Lower lobe of right lung (tissue), 2 donors: ENCODE data around the gene MREG. TPM values are rescaled to one million over a fixed set of nuclear protein-coding genes. Genes with fewer than 3 reads are reported as not detected.

ENCODE experiments used
- ATAC-seq, 2 donors: fragments of 200-7000 bp; cut with Tn5 transposase; one replicate each; pipeline ENCODE4 v1.9.1; 2020 to 2022; ENCODE audit warnings: mild to moderate bottlenecking in 2 of 2, moderate library complexity in 2 of 2
- DNase-seq: peaks from one replicate; pipeline ENCODE4 v3.0.0-alpha.2; 2020
- H3K27ac ChIP-seq: fragments of 200-600 bp; one replicate; pipeline ENCODE4 v1.8.0; 2022
- H3K27me3 ChIP-seq: fragments of 200-600 bp; one replicate; pipeline ENCODE4 v1.8.0; 2022; ENCODE audit warnings: low read depth
- H3K36me3 ChIP-seq: fragments of 200-600 bp; one replicate; pipeline ENCODE4 v1.8.0; 2022; ENCODE audit warnings: mild to moderate bottlenecking
- H3K4me1 ChIP-seq: fragments of 200-600 bp; one replicate; pipeline ENCODE4 v1.8.0; 2022
- H3K4me3 ChIP-seq: fragments of 200-600 bp; one replicate; pipeline ENCODE4 v1.8.0; 2022; ENCODE audit warnings: mild to moderate bottlenecking
- H3K9me3 ChIP-seq: fragments of 200-600 bp; one replicate; pipeline ENCODE4 v1.8.0; 2022
- CTCF ChIP-seq: fragments of 200-600 bp; IDR thresholded peaks from one replicate; pipeline ENCODE4 v1.8.0; 2022; ENCODE audit warnings: antibody characterized with exemption, mild to moderate bottlenecking
- intact Hi-C: fragments of 100-400 bp; cut with DNase I; formaldehyde crosslinking; loops from one replicate; pipeline ENCODE4 v1.11.0; 2022
- total RNA-seq: library from RNA; stranded (reverse); fragmentation: NEBNext Ultra II Directional; extraction: Animal tissue kit (Norgen Biotek cat#: 25700); gene quantifications from one replicate; pipeline ENCODE4 v1.2.1, GENCODE V29; 2021
- donor health status: DM: no; HTN: yes; CAD: no; lungs with severe emphysema.

The MREG gene
- total RNA-seq, 1 donor from 2014 or later = 12.7 TPM

- H3K9me3 ChIP-seq = no peaks in the 10 kb centered on the region
- no peak overlapping the region for H3K27ac ChIP-seq
- H3K36me3 ChIP-seq = no peaks in the 10 kb centered on the region
- H3K27me3 ChIP-seq = no peaks in the 10 kb centered on the region
- no peaks in the 10 kb centered on the region for H3K4me1 ChIP-seq
- no peak overlapping the region for H3K4me3 ChIP-seq
- TF ChIP-seq CTCF = no peak
- ATAC-seq (no peak), DNase-seq (no peak)
- intact Hi-C loops = no loop called here
Measured at GRCh38 chr2:215952860-215953637, 60.3 kb downstream of the MREG start.

- H3K9me3 ChIP-seq = no peaks in the 10 kb centered on the region
- DNase-seq (no peak), ATAC-seq (no peak)
- intact Hi-C loops = no loop called here
- no peaks in the 10 kb centered on the region for H3K36me3 ChIP-seq
- no peak overlapping the region for H3K4me3 ChIP-seq
- no peak overlapping the region for H3K27ac ChIP-seq
- no peaks in the 10 kb centered on the region for H3K4me1 ChIP-seq
- H3K27me3 ChIP-seq = no peaks in the 10 kb centered on the region
- TF ChIP-seq CTCF = no peak
Measured at GRCh38 chr2:215951558-215951957, 61.8 kb downstream of the MREG start.

- ATAC-seq = peak; percentile 34 to 76
- intact Hi-C loops = no loop called here
- no peak overlapping the region for H3K4me3 ChIP-seq
Measured at GRCh38 chr2:215949991-215950404, 63.4 kb downstream of the MREG start.

GRCh38 chr2:215948051-215948450 is 65.3 kb downstream of the MREG start:
- no peak for DNase-seq
- no peaks in the 10 kb centered on the region for H3K27me3 ChIP-seq
- H3K4me3 ChIP-seq = no peak overlapping the region
- no peak overlapping the region for H3K27ac ChIP-seq
- no peaks in the 10 kb centered on the region for H3K9me3 ChIP-seq
- no peak for TF ChIP-seq CTCF
- no peaks in the 10 kb centered on the region for H3K4me1 ChIP-seq
- intact Hi-C loops = no loop called here
- ATAC-seq = no peak
- H3K36me3 ChIP-seq = peaks cover 15% of the 10 kb centered on the region

More at GRCh38 chr2:215949991-215950404, 63.4 kb downstream of the MREG start:
- Histone ChIP-seq H3K4me1 (no peaks in the 10 kb centered on the region), H3K9me3 (no peaks in the 10 kb centered on the region), H3K36me3 (peaks cover 10% of the 10 kb centered on the region), H3K27ac (no peak overlapping the region), H3K27me3 (no peaks in the 10 kb centered on the region)
- no peak for DNase-seq
- TF ChIP-seq CTCF = peak; percentile 42

GRCh38 chr2:215946586-215946985 is 66.8 kb downstream of the MREG start:
- Histone ChIP-seq H3K4me3 (no peak overlapping the region), H3K27me3 (no peaks in the 10 kb centered on the region), H3K9me3 (no peaks in the 10 kb centered on the region), H3K36me3 (peaks cover 22% of the 10 kb centered on the region), H3K4me1 (no peaks in the 10 kb centered on the region), H3K27ac (no peak overlapping the region)
- intact Hi-C loops = no loop called here
- TF ChIP-seq CTCF = no peak
- DNase-seq = no peak
- no peak for ATAC-seq
